T-helper 2 cell (primary cell): ENCODE data around the gene POLN.
"Not testable (repeated sequence)": the region's sequence is repeated elsewhere in the genome, so short reads cannot be mapped to it uniquely, and the experiment has no call there.

ENCODE experiments used
- DNase-seq, 5 experiments: peaks; one replicate each; pipeline versions ENCODE4 v3.0.0 to v3.0.0-alpha.2; 2012 to 2022

POLN gene

GRCh38 chr4:2163311-2163821 is 78.6 kb downstream of the POLN start:
- no peak for DNase-seq

GRCh38 chr4:2161092-2161703 is 80.7 kb downstream of the POLN start:
- not testable (repeated sequence) for DNase-seq

GRCh38 chr4:2159931-2160330 is 82.0 kb downstream of the POLN start:
- DNase-seq: no peak

- no peak for DNase-seq
Measured at GRCh38 chr4:2155246-2155645, 86.7 kb downstream of the POLN start.

- DNase-seq: no peak
Measured at GRCh38 chr4:2154215-2154740, 87.6 kb downstream of the POLN start.

- DNase-seq: no peak
Measured at GRCh38 chr4:2151544-2151943, 90.4 kb downstream of the POLN start.

- DNase-seq: no peak
Measured at GRCh38 chr4:2150076-2150475, 91.8 kb downstream of the POLN start.

- no peak for DNase-seq
Measured at GRCh38 chr4:2142630-2143427, 99.1 kb downstream of the POLN start.

GRCh38 chr4:2141762-2142451 is 100.0 kb downstream of the POLN start:
- no peak for DNase-seq

- DNase-seq: no peak
Measured at GRCh38 chr4:2141022-2141761, 100.7 kb downstream of the POLN start.

- no peak for DNase-seq
Measured at GRCh38 chr4:2138846-2139500, 102.9 kb downstream of the POLN start.

GRCh38 chr4:2136726-2137125 is 105.2 kb downstream of the POLN start:
- no peak for DNase-seq

GRCh38 chr4:2135083-2135482 is 106.8 kb downstream of the POLN start:
- peak in 1 of 5 experiments; percentile 66 for DNase-seq

GRCh38 chr4:2132438-2132837 is 109.5 kb downstream of the POLN start:
- DNase-seq: peak in 1 of 5 experiments; percentile 56

GRCh38 chr4:2127609-2128332 is 114.2 kb downstream of the POLN start:
- DNase-seq: no peak

GRCh38 chr4:2126309-2127043 is 115.4 kb downstream of the POLN start:
- DNase-seq: no peak

GRCh38 chr4:2125831-2126230 is 116.1 kb downstream of the POLN start:
- DNase-seq: no peak

- DNase-seq: no peak
Measured at GRCh38 chr4:2125023-2125422, 116.9 kb downstream of the POLN start.

GRCh38 chr4:2116687-2117400 is 125.1 kb downstream of the POLN start:
- no peak for DNase-seq

- DNase-seq: no peak
Measured at GRCh38 chr4:2105559-2105958, 136.4 kb downstream of the POLN start.
